Common myeloid progenitor, CD34-positive (primary cell): ENCODE results near the gene CCHCR1.

ENCODE experiments used
- CTCF ChIA-PET: fragments of 350-600 bp; sonication (Branson Sonifier 250); formaldehyde crosslinking; loops from one replicate; lab custom pipeline; 2021; ENCODE audit warnings: antibody characterized with exemption; lab: Charles Lee
- POLR2A ChIA-PET: fragments of 350-600 bp; sonication (Branson Sonifier 250); formaldehyde crosslinking; loops from one replicate; lab custom pipeline; 2021; ENCODE audit warnings: antibody characterized with exemption; lab: Charles Lee
- DNase-seq, 3 donors: peaks; one replicate each; pipeline versions ENCODE4 v3.0.0 to v3.0.0-alpha.2; 2013
- H3K27ac ChIP-seq, 2 experiments: 1 replicate in 1 of 2; 2 replicates in 1 of 2; pipeline ENCODE4 v1.7.0; 2013; ENCODE audit warnings: inconsistent platforms in 2 of 2, low read length in 2 of 2, mild to moderate bottlenecking in 2 of 2, low read depth in 1 of 2, moderate library complexity in 1 of 2; ENCODE audit not compliant: severe bottlenecking in 2 of 2, insufficient read depth in 1 of 2, poor library complexity in 1 of 2
- H3K27me3 ChIP-seq, 5 experiments: replicated peaks in 2 of 5; 1 replicate in 3 of 5; 2 replicates in 2 of 5; pipeline versions ENCODE4 v1.6.1 to v1.7.0; 2013; ENCODE audit warnings: low read length in 4 of 5, mild to moderate bottlenecking in 2 of 5, moderate library complexity in 2 of 5, inconsistent platforms in 1 of 5; ENCODE audit not compliant: insufficient read depth in 5 of 5, control insufficient read depth in 4 of 5
- H3K36me3 ChIP-seq, 4 experiments: 1 replicate in 2 of 4; 2 replicates in 2 of 4; pipeline versions ENCODE4 v1.6.1 to v1.7.0; 2013; ENCODE audit warnings: low read length in 3 of 4, control low read depth in 1 of 4, mild to moderate bottlenecking in 1 of 4; ENCODE audit not compliant: control insufficient read depth in 4 of 4, insufficient read depth in 4 of 4
- H3K4me1 ChIP-seq, 4 experiments: 1 replicate in 3 of 4; 2 replicates in 1 of 4; pipeline versions ENCODE4 v1.6.1 to v1.7.1; 2013; ENCODE audit warnings: low read length in 3 of 4, mild to moderate bottlenecking in 3 of 4, control low read depth in 1 of 4, inconsistent platforms in 1 of 4, moderate library complexity in 1 of 4; ENCODE audit not compliant: control insufficient read depth in 4 of 4, insufficient read depth in 4 of 4; ENCODE audit errors: control extremely low read depth in 1 of 4
- H3K4me3 ChIP-seq, 7 experiments: 1 replicate in 4 of 7; 2 replicates in 3 of 7; pipeline versions ENCODE4 v1.5.1 to v1.7.0; 2013; ENCODE audit warnings: mild to moderate bottlenecking in 7 of 7, low read length in 6 of 7, moderate library complexity in 6 of 7, inconsistent platforms in 2 of 7, low read depth in 2 of 7, control low read depth in 1 of 7; ENCODE audit not compliant: insufficient read depth in 4 of 7, control insufficient read depth in 1 of 7; ENCODE audit errors: extremely low read depth in 1 of 7
- H3K9me3 ChIP-seq, 5 experiments: 1 replicate in 4 of 5; 2 replicates in 1 of 5; pipeline versions ENCODE4 v1.6.1 to v1.7.1; 2013; ENCODE audit warnings: low read length in 4 of 5, mild to moderate bottlenecking in 2 of 5, inconsistent platforms in 1 of 5, low read depth in 1 of 5, moderate library complexity in 1 of 5; ENCODE audit not compliant: control insufficient read depth in 4 of 5, insufficient read depth in 2 of 5; ENCODE audit errors: control extremely low read depth in 1 of 5
- WGBS: methylation state at CpG from one replicate; pipeline ENCODE4 v1.1.5; 2013; ENCODE audit not compliant: insufficient coverage; 5-methylcytosine and 5-hydroxymethylcytosine counted together

The CCHCR1 gene

GRCh38 chr6:31174378-31174777, 16.8 kb upstream of the CCHCR1 start:
- no peaks in the 10 kb centered on the region for H3K27me3 ChIP-seq
- H3K4me3 ChIP-seq: no peak overlapping the region
- H3K4me1 ChIP-seq: peaks cover 0 to 10% (median 2%) of the 10 kb centered on the region in 4 experiments
- 88% methylated on average over 3 of the region's 5 CpGs for WGBS
- CTCF ChIA-PET: interaction anchor here (2.0 kb wide), 1 partner anchor 36 kb away, joined by 6 read pairs; the partner anchor contains the start of gene PSORS1C2
- no peaks in the 10 kb centered on the region for H3K9me3 ChIP-seq
- H3K27ac ChIP-seq: no peak overlapping the region
- peaks cover 0 to 2% (median 0%) of the 10 kb centered on the region in 4 experiments for H3K36me3 ChIP-seq
- no peak for DNase-seq
- POLR2A ChIA-PET: no interaction called here

- 88% methylated on average over 3 of the region's 3 CpGs for WGBS
- POLR2A ChIA-PET: no interaction called here
- CTCF ChIA-PET: interaction anchor here (0.6 kb wide), 1 partner anchor 31 kb away, joined by 3 read pairs; no protein-coding TSS in a partner anchor
Observed at GRCh38 chr6:31173406-31173805, 15.8 kb upstream of the CCHCR1 start.

GRCh38 chr6:31172973-31173384, 15.4 kb upstream of the CCHCR1 start:
- ChIA-PET POLR2A (no interaction called here), CTCF (interaction anchor here (0.6 kb wide), 1 partner anchor 30 kb away, joined by 3 read pairs; no protein-coding TSS in a partner anchor)
- Histone ChIP-seq H3K4me1 (peaks cover 0 to 6% (median 2%) of the 10 kb centered on the region in 4 experiments), H3K4me3 (no peak overlapping the region), H3K9me3 (no peaks in the 10 kb centered on the region), H3K27me3 (no peaks in the 10 kb centered on the region), H3K27ac (no peak overlapping the region), H3K36me3 (peaks cover 0 to 2% (median 0%) of the 10 kb centered on the region in 4 experiments)
- DNase-seq: no peak
- 100% methylated on average over 3 of the region's 5 CpGs for WGBS

More at GRCh38 chr6:31173406-31173805, 15.8 kb upstream of the CCHCR1 start:
- H3K9me3 ChIP-seq: no peaks in the 10 kb centered on the region
- H3K4me1 ChIP-seq: peaks cover 0 to 6% (median 2%) of the 10 kb centered on the region in 4 experiments
- H3K4me3 ChIP-seq: no peak overlapping the region
- no peak overlapping the region for H3K27ac ChIP-seq
- H3K36me3 ChIP-seq: peaks cover 0 to 2% (median 0%) of the 10 kb centered on the region in 4 experiments
- no peak for DNase-seq
- no peaks in the 10 kb centered on the region for H3K27me3 ChIP-seq

- POLR2A ChIA-PET: no interaction called here
- Histone ChIP-seq H3K27me3 (no peaks in the 10 kb centered on the region), H3K9me3 (no peaks in the 10 kb centered on the region), H3K36me3 (peaks cover 0 to 2% (median 0%) of the 10 kb centered on the region in 4 experiments), H3K27ac (no peak overlapping the region), H3K4me1 (peaks cover 0 to 6% (median 2%) of the 10 kb centered on the region in 4 experiments), H3K4me3 (peak overlapping the region in 2 of 7 experiments; percentile 41 to 82)
- CTCF ChIA-PET: no interaction called here
- DNase-seq: no peak
- WGBS: 73% methylated on average over 13 of the region's 16 CpGs
Observed at GRCh38 chr6:31171931-31172905, 14.6 kb upstream of the CCHCR1 start.

- no peaks in the 10 kb centered on the region for H3K27me3 ChIP-seq
- 93% methylated on average over 7 of the region's 10 CpGs for WGBS
- no peak overlapping the region for H3K27ac ChIP-seq
- H3K9me3 ChIP-seq: no peaks in the 10 kb centered on the region
- POLR2A ChIA-PET: no interaction called here
- DNase-seq: no peak
- H3K36me3 ChIP-seq: peaks cover 0 to 2% (median 0%) of the 10 kb centered on the region in 4 experiments
- CTCF ChIA-PET: no interaction called here
- no peak overlapping the region for H3K4me3 ChIP-seq
- peaks cover 0 to 6% (median 2%) of the 10 kb centered on the region in 4 experiments for H3K4me1 ChIP-seq
Observed at GRCh38 chr6:31170987-31171671, 13.5 kb upstream of the CCHCR1 start.

- Histone ChIP-seq H3K27ac (no peak within 1 kb of the TSS), H3K36me3 (peaks cover 0 to 2% (median 0%) of the 10 kb centered on the region in 4 experiments), H3K4me3 (no peak within 1 kb of the TSS), H3K4me1 (peaks cover 0 to 4% (median under 1%) of the 10 kb centered on the region in 4 experiments), H3K9me3 (no peaks in the 10 kb centered on the region), H3K27me3 (no peaks in the 10 kb centered on the region)
- WGBS: no CpG with 5 or more reads among the region's 9 CpGs
- POLR2A ChIA-PET: no interaction called here
- no peak for DNase-seq
- CTCF ChIA-PET: no interaction called here
Observed at GRCh38 chr6:31170600-31170881, 12.9 kb upstream of the CCHCR1 start, which contains the start of gene POU5F1. POU5F1 (minus strand) TSS chr6:31170682; CDS start chr6:31170620, 62 bp downstream.
